GM12878 (cell line): ENCODE data around the gene PIP5K1A. TPM values are rescaled to one million over a fixed set of nuclear protein-coding genes. Genes with fewer than 3 reads are reported as not detected.
A peak's percentile ranks its signal among the peaks of the same experiment; 100 is the strongest.

Source experiments
- ATF7 ChIP-seq: fragments of 450-650 bp; IDR thresholded peaks from 2 replicates; pipeline ENCODE4 v1.6.1; 2016; ENCODE audit warnings: low read depth, mild to moderate bottlenecking
- CBX3 ChIP-seq: fragments of 200-600 bp; sonication (generic); IDR thresholded peaks from 2 replicates; pipeline ENCODE4 v1.6.1; 2016; ENCODE audit warnings: low read depth, borderline replicate concordance
- E2F8 ChIP-seq: fragments of 450-650 bp; IDR thresholded peaks from 2 replicates; pipeline ENCODE4 v1.6.1; 2018; ENCODE audit warnings: mild to moderate bottlenecking, low read depth, moderate library complexity; ENCODE audit not compliant: partially characterized antibody
- ETV6 ChIP-seq, 2 experiments: fragments of 450-650 bp in 1 of 2; IDR thresholded peaks in 1 of 2; conservative IDR thresholded peaks in 1 of 2; 2 replicates each; pipeline ENCODE4 v1.6.1; 2014; ENCODE audit warnings: antibody characterized with exemption in 1 of 2, borderline replicate concordance in 1 of 2, low read depth in 1 of 2, mild to moderate bottlenecking in 1 of 2, moderate library complexity in 1 of 2
- FOXK2 ChIP-seq: fragments of 450-650 bp; IDR thresholded peaks from 2 replicates; pipeline ENCODE4 v1.6.1; 2017; ENCODE audit warnings: mild to moderate bottlenecking, moderate library complexity
- MEF2B ChIP-seq: fragments of 450-650 bp; IDR thresholded peaks from 2 replicates; pipeline ENCODE4 v1.6.1; 2018; ENCODE audit warnings: mild to moderate bottlenecking, moderate library complexity; ENCODE audit not compliant: partially characterized antibody, poor library complexity, severe bottlenecking
- NR2C2 ChIP-seq: IDR thresholded peaks from 2 replicates; pipeline ENCODE4 v1.6.1; 2011; ENCODE audit warnings: borderline replicate concordance, low read depth; ENCODE audit not compliant: control insufficient read depth, insufficient read length
- NR2F1 ChIP-seq: fragments of 450-650 bp; conservative IDR thresholded peaks from 2 replicates; pipeline ENCODE4 v1.6.1; 2017; ENCODE audit warnings: mild to moderate bottlenecking
- SUZ12 ChIP-seq: fragments of 200-600 bp; sonication (generic); IDR thresholded peaks from one replicate; pipeline ENCODE4 v1.6.1; 2018; ENCODE audit warnings: antibody characterized with exemption, mild to moderate bottlenecking; ENCODE audit not compliant: unreplicated experiment
- TAF1 ChIP-seq: IDR thresholded peaks from 2 replicates; pipeline ENCODE4 v1.6.1; 2011; ENCODE audit warnings: mild to moderate bottlenecking, low read depth, low read length, borderline replicate concordance
- TBL1XR1 ChIP-seq: IDR thresholded peaks from 2 replicates; pipeline ENCODE4 v1.6.1; 2012; ENCODE audit warnings: low read depth, low read length, improper control_type of control experiment
- ZBTB33 ChIP-seq: fragments of 450-650 bp; IDR thresholded peaks from 2 replicates; pipeline ENCODE4 v1.6.1; 2017; ENCODE audit warnings: mild to moderate bottlenecking
- polyA plus RNA-seq, 11 experiments: library from polyadenylated mRNA; depleted of rRNA in 4 of 11; unstranded in 6 of 11; stranded (reverse) in 5 of 11; fragments of >200 nt; fragmentation: Nextera tagmentation in 4 of 11; fragmentation: Illumina TruSeq in 1 of 11; extraction: Ambion mirVana in 4 of 11; extraction: Trizol in 1 of 11; gene quantifications; 1 replicate in 1 of 11; 2 replicates in 10 of 11; pipeline versions ENCODE4 v1.2.1 to v1.2.3, GENCODE V29; 2011 to 2016; ENCODE audit warnings: inconsistent platforms in 2 of 11, missing spikeins in 2 of 11, low read depth in 1 of 11
- total RNA-seq, 4 experiments: library from RNA; depleted of rRNA in 3 of 4; stranded (reverse); fragments of >200 nt in 3 of 4; fragmentation: Illumina TruSeq in 1 of 4; extraction: Trizol in 1 of 4; gene quantifications; 2 replicates each; pipeline versions ENCODE4 v1.2.1 to v1.2.3, GENCODE V29; 2013 to 2021
- TF ChIP-seq, protein P1 (sequence below): fragments of 450-650 bp; conservative IDR thresholded peaks from 2 replicates; pipeline ENCODE4 v1.6.1; 2017; ENCODE audit warnings: mild to moderate bottlenecking, moderate library complexity
- TF ChIP-seq, protein P2 (sequence below): IDR thresholded peaks from 2 replicates; pipeline ENCODE4 v1.6.1; 2012; ENCODE audit warnings: low read depth, low read length, improper control_type of control experiment
- TF ChIP-seq, protein P3 (sequence below): fragments of 450-650 bp; IDR thresholded peaks from 2 replicates; pipeline ENCODE4 v1.6.1; 2017; ENCODE audit warnings: low read depth, mild to moderate bottlenecking, moderate library complexity
- TF ChIP-seq, protein P4 (sequence below): IDR thresholded peaks from 2 replicates; pipeline ENCODE4 v1.6.1; 2011; ENCODE audit warnings: borderline replicate concordance, low read depth, mild to moderate bottlenecking, moderate library complexity, low read length; ENCODE audit not compliant: insufficient read depth, poor library complexity, severe bottlenecking

The PIP5K1A gene
- total and polyA plus RNA-seq, 10 of the 15 experiments (the other 5 are each of a cell fraction or from before 2014, with no cell fraction given): 4.5 to 114 (median 51.5) TPM

DNA sequence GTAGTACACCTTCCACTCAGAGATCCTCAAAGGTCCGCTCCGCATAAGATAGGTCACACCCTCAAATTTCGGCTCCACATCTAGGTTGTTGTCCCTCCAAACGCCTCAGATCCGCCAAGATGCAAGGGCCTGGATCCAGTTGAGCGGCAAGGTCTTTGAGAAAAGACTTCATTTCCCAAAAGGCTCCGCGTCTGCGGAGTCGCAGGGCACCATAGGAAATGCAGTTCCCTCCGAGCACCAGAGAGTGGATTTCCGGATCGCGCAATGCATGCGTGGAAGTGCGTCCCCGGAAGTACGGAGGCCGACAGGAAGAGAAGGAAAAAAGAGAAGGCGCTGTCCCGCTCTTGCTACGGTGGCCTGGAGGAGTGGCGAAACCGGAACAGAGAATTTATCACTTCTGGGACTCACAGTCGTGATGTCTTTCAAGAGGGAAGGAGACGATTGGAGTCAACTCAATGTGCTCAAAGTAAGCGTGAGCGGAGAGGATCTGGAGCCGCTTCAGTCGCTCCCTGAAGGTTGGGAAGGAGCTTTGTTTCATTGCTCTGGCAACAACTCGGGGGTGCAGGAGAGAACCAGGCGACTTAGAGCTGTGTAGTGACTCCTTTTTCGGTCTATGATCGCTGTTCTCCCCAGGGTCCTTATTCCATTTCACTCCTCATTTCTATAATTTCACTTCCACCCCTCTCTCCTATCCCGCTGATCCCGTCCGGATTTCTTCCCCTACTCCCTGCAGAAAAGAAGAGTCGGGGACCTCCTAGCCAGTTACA, 32.4 kb upstream of the PIP5K1A start, which contains the start of the genes LYSMD1 and SCNM1 (continued):
- TF ChIP-seq, protein P1, sequence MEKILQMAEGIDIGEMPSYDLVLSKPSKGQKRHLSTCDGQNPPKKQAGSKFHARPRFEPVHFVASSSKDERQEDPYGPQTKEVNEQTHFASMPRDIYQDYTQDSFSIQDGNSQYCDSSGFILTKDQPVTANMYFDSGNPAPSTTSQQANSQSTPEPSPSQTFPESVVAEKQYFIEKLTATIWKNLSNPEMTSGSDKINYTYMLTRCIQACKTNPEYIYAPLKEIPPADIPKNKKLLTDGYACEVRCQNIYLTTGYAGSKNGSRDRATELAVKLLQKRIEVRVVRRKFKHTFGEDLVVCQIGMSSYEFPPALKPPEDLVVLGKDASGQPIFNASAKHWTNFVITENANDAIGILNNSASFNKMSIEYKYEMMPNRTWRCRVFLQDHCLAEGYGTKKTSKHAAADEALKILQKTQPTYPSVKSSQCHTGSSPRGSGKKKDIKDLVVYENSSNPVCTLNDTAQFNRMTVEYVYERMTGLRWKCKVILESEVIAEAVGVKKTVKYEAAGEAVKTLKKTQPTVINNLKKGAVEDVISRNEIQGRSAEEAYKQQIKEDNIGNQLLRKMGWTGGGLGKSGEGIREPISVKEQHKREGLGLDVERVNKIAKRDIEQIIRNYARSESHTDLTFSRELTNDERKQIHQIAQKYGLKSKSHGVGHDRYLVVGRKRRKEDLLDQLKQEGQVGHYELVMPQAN: peak; percentile 84
- TF ChIP-seq, protein P2, sequence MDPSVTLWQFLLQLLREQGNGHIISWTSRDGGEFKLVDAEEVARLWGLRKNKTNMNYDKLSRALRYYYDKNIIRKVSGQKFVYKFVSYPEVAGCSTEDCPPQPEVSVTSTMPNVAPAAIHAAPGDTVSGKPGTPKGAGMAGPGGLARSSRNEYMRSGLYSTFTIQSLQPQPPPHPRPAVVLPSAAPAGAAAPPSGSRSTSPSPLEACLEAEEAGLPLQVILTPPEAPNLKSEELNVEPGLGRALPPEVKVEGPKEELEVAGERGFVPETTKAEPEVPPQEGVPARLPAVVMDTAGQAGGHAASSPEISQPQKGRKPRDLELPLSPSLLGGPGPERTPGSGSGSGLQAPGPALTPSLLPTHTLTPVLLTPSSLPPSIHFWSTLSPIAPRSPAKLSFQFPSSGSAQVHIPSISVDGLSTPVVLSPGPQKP: peak; percentile 99
- peak; percentile 77 for TF ChIP-seq TBL1XR1
- TF ChIP-seq MEF2B: peak; percentile 25
- TF ChIP-seq E2F8: peak; percentile 91
- TF ChIP-seq, protein P3, sequence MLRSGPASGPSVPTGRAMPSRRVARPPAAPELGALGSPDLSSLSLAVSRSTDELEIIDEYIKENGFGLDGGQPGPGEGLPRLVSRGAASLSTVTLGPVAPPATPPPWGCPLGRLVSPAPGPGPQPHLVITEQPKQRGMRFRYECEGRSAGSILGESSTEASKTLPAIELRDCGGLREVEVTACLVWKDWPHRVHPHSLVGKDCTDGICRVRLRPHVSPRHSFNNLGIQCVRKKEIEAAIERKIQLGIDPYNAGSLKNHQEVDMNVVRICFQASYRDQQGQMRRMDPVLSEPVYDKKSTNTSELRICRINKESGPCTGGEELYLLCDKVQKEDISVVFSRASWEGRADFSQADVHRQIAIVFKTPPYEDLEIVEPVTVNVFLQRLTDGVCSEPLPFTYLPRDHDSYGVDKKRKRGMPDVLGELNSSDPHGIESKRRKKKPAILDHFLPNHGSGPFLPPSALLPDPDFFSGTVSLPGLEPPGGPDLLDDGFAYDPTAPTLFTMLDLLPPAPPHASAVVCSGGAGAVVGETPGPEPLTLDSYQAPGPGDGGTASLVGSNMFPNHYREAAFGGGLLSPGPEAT: peak; percentile 91
- TF ChIP-seq ZBTB33: 0 out of 2 replicates have a peak, but pooled peaks have one; percentile 35
- TF ChIP-seq CBX3: no peak
- TF ChIP-seq NR2C2: no peak
- peak; percentile 56 for TF ChIP-seq FOXK2
- TF ChIP-seq ATF7: peak; percentile 80
- TF ChIP-seq SUZ12: no peak
- TF ChIP-seq, protein P4, sequence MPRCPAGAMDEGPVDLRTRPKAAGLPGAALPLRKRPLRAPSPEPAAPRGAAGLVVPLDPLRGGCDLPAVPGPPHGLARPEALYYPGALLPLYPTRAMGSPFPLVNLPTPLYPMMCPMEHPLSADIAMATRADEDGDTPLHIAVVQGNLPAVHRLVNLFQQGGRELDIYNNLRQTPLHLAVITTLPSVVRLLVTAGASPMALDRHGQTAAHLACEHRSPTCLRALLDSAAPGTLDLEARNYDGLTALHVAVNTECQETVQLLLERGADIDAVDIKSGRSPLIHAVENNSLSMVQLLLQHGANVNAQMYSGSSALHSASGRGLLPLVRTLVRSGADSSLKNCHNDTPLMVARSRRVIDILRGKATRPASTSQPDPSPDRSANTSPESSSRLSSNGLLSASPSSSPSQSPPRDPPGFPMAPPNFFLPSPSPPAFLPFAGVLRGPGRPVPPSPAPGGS: no peak
- TF ChIP-seq TAF1: peak; percentile 89; the same call in 1 of the 2 replicates
- TF ChIP-seq ETV6 (conservative IDR thresholded peaks at IDR 0.05 in 1 of 2, IDR thresholded peaks at IDR 0.05 in 1 of 2; ENCODE audit: borderline replicate concordance in 1 of 2, low read depth in 1 of 2): peak; percentile 62 to 96; a peak in 2 of 4 replicates
- TF ChIP-seq NR2F1: 0 out of 2 replicates have a peak, but pooled peaks have one; percentile 70
